ENCODE measurements around the gene AUTS2. TPM values are rescaled to one million over a fixed set of nuclear protein-coding genes. Genes with fewer than 3 reads are reported as not detected.

The AUTS2 gene
- total RNA-seq, 2 experiments from 2014 or later, result 4.0 to 4.7 TPM

DNA sequence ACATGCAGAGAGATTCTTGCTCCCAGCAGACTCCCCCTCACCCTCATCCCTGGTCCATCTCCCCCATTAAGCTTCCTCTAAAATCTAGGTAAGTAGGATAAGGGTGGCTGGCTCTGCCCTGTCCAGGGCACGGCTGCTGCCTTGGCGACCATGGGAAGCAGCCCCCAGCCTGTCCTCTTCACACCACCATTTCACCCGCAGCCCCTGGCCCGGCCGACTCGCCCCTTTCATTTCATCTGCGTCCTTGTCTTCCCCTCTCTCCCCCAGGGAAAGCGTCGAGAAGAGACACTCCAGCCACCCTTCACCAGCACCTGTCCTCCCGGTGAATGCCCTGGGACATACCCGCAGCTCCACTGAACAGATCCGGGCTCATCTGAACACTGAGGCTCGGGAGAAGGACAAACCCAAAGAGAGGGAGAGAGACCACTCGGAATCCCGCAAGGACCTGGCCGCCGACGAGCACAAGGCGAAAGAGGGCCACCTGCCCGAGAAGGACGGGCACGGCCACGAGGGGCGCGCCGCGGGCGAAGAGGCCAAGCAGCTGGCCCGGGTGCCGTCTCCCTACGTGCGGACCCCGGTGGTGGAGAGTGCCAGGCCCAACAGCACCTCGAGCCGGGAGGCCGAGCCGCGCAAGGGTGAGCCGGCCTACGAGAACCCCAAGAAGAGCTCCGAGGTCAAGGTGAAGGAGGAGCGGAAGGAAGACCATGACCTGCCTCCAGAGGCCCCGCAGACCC, 1191.4 kb downstream of the AUTS2 start:
- ChIA-PET POLR2A (no interaction called here), CTCF (interaction anchor here (3.3 kb wide), 1 partner anchor 13 kb away, joined by 12 read pairs; no protein-coding TSS in a partner anchor)
- H3K4me1 Mint-ChIP-seq (ENCODE audit: low read depth), result peaks cover 21% of the 10 kb centered on the region
- no peak for DNase-seq
- H3K9me3 Mint-ChIP-seq, result no peaks in the 10 kb centered on the region
- H3K27ac Mint-ChIP-seq, result no peak overlapping the region
- no peaks in the 10 kb centered on the region for H3K27me3 Mint-ChIP-seq
- H3K4me3 Mint-ChIP-seq, result no peak overlapping the region
- H3K36me3 Mint-ChIP-seq, result peaks cover 13% of the 10 kb centered on the region
- intact Hi-C loops (cut with micrococcal nuclease), result loop anchor here (5.0 kb wide), 1 partner anchor 112 kb away; no protein-coding TSS in a partner anchor

GRCh38 chr7:70790215-70791073, 1192.2 kb downstream of the AUTS2 start:
- ChIA-PET CTCF (no interaction called here), POLR2A (no interaction called here)
- Mint-ChIP-seq H3K4me3 (no peak overlapping the region), H3K36me3 (peaks cover 9% of the 10 kb centered on the region), H3K27ac (no peak overlapping the region), H3K9me3 (peaks cover 2% of the 10 kb centered on the region), H3K27me3 (no peaks in the 10 kb centered on the region), H3K4me1 (ENCODE audit: low read depth) (peaks cover 21% of the 10 kb centered on the region)
- DNase-seq, result no peak
- intact Hi-C loops (cut with micrococcal nuclease), result no loop called here

GRCh38 chr7:70791341-70791740, 1193.1 kb downstream of the AUTS2 start:
- no peaks in the 10 kb centered on the region for H3K27me3 Mint-ChIP-seq
- CTCF ChIA-PET, result no interaction called here
- intact Hi-C loops (cut with micrococcal nuclease), result no loop called here
- POLR2A ChIA-PET, result no interaction called here
- no peak overlapping the region for H3K4me3 Mint-ChIP-seq
- H3K4me1 Mint-ChIP-seq (ENCODE audit: low read depth), result peaks cover 18% of the 10 kb centered on the region
- no peak overlapping the region for H3K27ac Mint-ChIP-seq
- peaks cover 8% of the 10 kb centered on the region for H3K36me3 Mint-ChIP-seq
- no peak for DNase-seq
- H3K9me3 Mint-ChIP-seq, result peaks cover 2% of the 10 kb centered on the region

- Mint-ChIP-seq H3K27me3 (no peaks in the 10 kb centered on the region), H3K4me3 (no peak overlapping the region), H3K4me1 (ENCODE audit: low read depth) (peaks cover 14% of the 10 kb centered on the region), H3K27ac (no peak overlapping the region), H3K36me3 (peaks cover 4% of the 10 kb centered on the region), H3K9me3 (peaks cover 6% of the 10 kb centered on the region)
- ChIA-PET CTCF (no interaction called here), POLR2A (no interaction called here)
- intact Hi-C loops (cut with micrococcal nuclease), result no loop called here
- DNase-seq, result no peak
Observed at GRCh38 chr7:70793060-70793459, 1194.8 kb downstream of the AUTS2 start.

DNA sequence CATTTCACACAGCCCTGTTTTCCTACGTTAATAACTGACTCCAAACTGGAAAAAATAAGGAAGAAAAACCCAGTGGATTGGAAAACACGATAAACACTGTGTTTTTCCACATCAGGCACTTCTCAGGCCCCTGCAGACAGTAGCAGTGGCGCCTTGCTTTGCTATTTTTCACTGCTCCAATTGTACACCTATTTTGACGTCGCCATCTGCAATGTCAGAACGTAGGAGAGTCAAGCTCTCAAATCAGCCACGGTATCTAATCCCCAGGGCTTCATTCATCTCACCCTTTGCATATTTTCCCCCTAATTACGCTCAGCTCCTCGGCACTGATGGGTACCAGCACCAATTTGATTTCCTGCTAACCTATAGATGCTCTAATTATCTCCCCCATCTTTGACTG, 1195.5 kb downstream of the AUTS2 start:
- intact Hi-C loops (cut with micrococcal nuclease), result no loop called here

GRCh38 chr7:70794962-70795361, 1196.7 kb downstream of the AUTS2 start:
- no peak overlapping the region for H3K27ac Mint-ChIP-seq
- DNase-seq, result no peak
- H3K27me3 Mint-ChIP-seq, result no peaks in the 10 kb centered on the region
- H3K4me3 Mint-ChIP-seq, result no peak overlapping the region
- H3K9me3 Mint-ChIP-seq, result peaks cover 18% of the 10 kb centered on the region
- H3K4me1 Mint-ChIP-seq (ENCODE audit: low read depth), result peaks cover 10% of the 10 kb centered on the region
- H3K36me3 Mint-ChIP-seq, result peaks cover 1% of the 10 kb centered on the region
- intact Hi-C loops (cut with micrococcal nuclease), result no loop called here
- ChIA-PET CTCF (no interaction called here), POLR2A (no interaction called here)

More for the DNA sequence above, 1195.5 kb downstream of the AUTS2 start:
- H3K27me3 Mint-ChIP-seq, result no peaks in the 10 kb centered on the region
- H3K27ac Mint-ChIP-seq, result no peak overlapping the region
- H3K4me1 Mint-ChIP-seq (ENCODE audit: low read depth), result peaks cover 13% of the 10 kb centered on the region
- ChIA-PET CTCF (no interaction called here), POLR2A (no interaction called here)
- no peak overlapping the region for H3K4me3 Mint-ChIP-seq
- no peak for DNase-seq
- H3K9me3 Mint-ChIP-seq, result peaks cover 8% of the 10 kb centered on the region
- H3K36me3 Mint-ChIP-seq, result peaks cover 4% of the 10 kb centered on the region

DNA sequence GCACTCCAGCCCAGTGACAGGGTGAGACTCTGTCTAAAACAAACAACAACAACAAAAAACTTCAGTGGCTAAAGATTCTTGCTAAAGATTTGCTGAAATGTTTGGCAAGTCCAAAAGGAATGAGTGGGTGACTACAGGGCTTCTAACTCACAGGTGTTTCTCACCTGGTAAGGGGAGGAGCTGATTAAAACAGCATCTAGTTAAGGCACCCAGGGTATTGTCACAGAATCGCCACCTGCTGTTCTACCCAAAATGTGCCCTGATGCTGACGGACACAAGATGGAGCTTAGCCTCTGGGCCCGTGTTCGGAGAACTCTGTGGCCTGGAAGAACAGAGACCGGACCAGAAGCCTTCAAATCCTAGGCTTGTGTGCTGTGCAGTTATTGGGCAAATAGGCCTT, 1197.7 kb downstream of the AUTS2 start:
- H3K27ac Mint-ChIP-seq, result no peak overlapping the region
- POLR2A ChIA-PET, result no interaction called here
- CTCF ChIA-PET, result no interaction called here
- H3K9me3 Mint-ChIP-seq, result peaks cover 28% of the 10 kb centered on the region
- no peak for DNase-seq
- peaks cover 10% of the 10 kb centered on the region for H3K4me1 Mint-ChIP-seq (ENCODE audit: low read depth)
- peaks cover under 1% of the 10 kb centered on the region for H3K36me3 Mint-ChIP-seq
- H3K4me3 Mint-ChIP-seq, result no peak overlapping the region
- intact Hi-C loops (cut with micrococcal nuclease), result no loop called here
- H3K27me3 Mint-ChIP-seq, result no peaks in the 10 kb centered on the region

GRCh38 chr7:70797109-70797514, 1198.8 kb downstream of the AUTS2 start:
- Mint-ChIP-seq H3K4me1 (ENCODE audit: low read depth) (peaks cover 10% of the 10 kb centered on the region), H3K9me3 (peaks cover 34% of the 10 kb centered on the region), H3K27ac (peak overlapping the region; percentile 50), H3K4me3 (no peak overlapping the region), H3K27me3 (no peaks in the 10 kb centered on the region), H3K36me3 (no peaks in the 10 kb centered on the region)
- intact Hi-C loops (cut with micrococcal nuclease), result no loop called here
- POLR2A ChIA-PET, result no interaction called here
- CTCF ChIA-PET, result no interaction called here
- peak; percentile 18 for DNase-seq

- no peaks in the 10 kb centered on the region for H3K36me3 Mint-ChIP-seq
- intact Hi-C loops (cut with micrococcal nuclease), result no loop called here
- peaks cover 38% of the 10 kb centered on the region for H3K9me3 Mint-ChIP-seq
Observed at GRCh38 chr7:70799841-70800405, 1201.6 kb downstream of the AUTS2 start.

DNA sequence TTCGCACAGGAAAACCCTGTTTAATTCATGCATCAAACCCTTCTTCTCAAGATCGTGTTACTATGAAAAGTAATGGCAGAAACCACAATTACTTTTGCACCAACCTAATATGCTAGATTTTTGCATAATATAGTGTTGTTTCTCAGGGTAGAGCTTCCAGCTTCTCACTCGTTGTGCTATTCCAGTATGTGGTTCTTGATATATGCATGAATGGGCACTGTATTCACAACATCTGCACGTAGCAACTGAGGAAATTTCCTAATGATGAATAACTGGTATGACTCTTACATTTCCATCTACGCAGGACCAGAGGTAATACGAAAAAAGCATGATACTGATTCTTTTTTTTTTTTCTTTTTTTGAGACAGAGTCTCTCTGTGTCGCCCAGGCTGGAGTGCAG, 1207.1 kb downstream of the AUTS2 start:
- H3K27ac Mint-ChIP-seq, result no peak overlapping the region
- H3K4me1 Mint-ChIP-seq (ENCODE audit: low read depth), result peaks cover 12% of the 10 kb centered on the region
- CTCF ChIA-PET, result no interaction called here

More at GRCh38 chr7:70799841-70800405, 1201.6 kb downstream of the AUTS2 start:
- Mint-ChIP-seq H3K4me1 (ENCODE audit: low read depth) (peaks cover 10% of the 10 kb centered on the region), H3K27me3 (no peaks in the 10 kb centered on the region), H3K4me3 (no peak overlapping the region), H3K27ac (no peak overlapping the region)
- ChIA-PET CTCF (no interaction called here), POLR2A (no interaction called here)
- no peak for DNase-seq

GRCh38 chr7:70807650-70808049, 1209.4 kb downstream of the AUTS2 start:
- intact Hi-C loops (cut with micrococcal nuclease), result no loop called here
- no peak for DNase-seq
- ChIA-PET POLR2A (no interaction called here), CTCF (no interaction called here)
- no peaks in the 10 kb centered on the region for H3K36me3 Mint-ChIP-seq
- peaks cover 6% of the 10 kb centered on the region for H3K9me3 Mint-ChIP-seq
- H3K27me3 Mint-ChIP-seq, result no peaks in the 10 kb centered on the region
- H3K4me3 Mint-ChIP-seq, result no peak overlapping the region
- no peak overlapping the region for H3K27ac Mint-ChIP-seq
- H3K4me1 Mint-ChIP-seq (ENCODE audit: low read depth), result peaks cover 12% of the 10 kb centered on the region

More for the DNA sequence above, 1207.1 kb downstream of the AUTS2 start:
- POLR2A ChIA-PET, result no interaction called here
- H3K36me3 Mint-ChIP-seq, result no peaks in the 10 kb centered on the region
- H3K9me3 Mint-ChIP-seq, result peaks cover 18% of the 10 kb centered on the region
- DNase-seq, result no peak
- intact Hi-C loops (cut with micrococcal nuclease), result no loop called here
- H3K4me3 Mint-ChIP-seq, result no peak overlapping the region
- H3K27me3 Mint-ChIP-seq, result no peaks in the 10 kb centered on the region

DNA sequence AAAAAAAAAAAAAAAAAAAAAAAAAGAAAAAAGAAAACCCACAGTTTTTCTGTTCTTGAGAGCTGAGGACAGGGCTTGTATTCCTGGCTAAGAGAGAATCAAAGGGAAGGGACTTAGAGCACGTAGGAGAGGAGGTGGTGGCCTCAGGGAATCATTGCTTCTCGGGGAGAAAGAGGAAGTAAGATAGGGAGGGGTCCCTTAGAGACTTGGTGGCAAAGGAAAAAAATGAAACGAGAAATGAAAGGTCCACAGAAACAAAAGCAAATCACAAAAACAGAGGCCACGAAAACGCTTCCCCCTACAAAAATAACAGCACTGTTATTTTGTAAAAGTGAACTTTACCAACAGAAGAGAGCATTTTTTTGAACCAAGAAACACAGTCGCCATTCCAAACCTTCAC, 1210.6 kb downstream of the AUTS2 start:
- no peak for DNase-seq
- intact Hi-C loops (cut with micrococcal nuclease), result no loop called here
- Mint-ChIP-seq H3K4me1 (ENCODE audit: low read depth) (peaks cover 12% of the 10 kb centered on the region), H3K9me3 (peaks cover 2% of the 10 kb centered on the region), H3K27me3 (no peaks in the 10 kb centered on the region), H3K27ac (no peak overlapping the region), H3K4me3 (no peak overlapping the region), H3K36me3 (no peaks in the 10 kb centered on the region)
- ChIA-PET CTCF (no interaction called here), POLR2A (no interaction called here)
